OCI-LY7 (cell line): ENCODE measurements around the gene DR1. TPM values are rescaled to one million over a fixed set of nuclear protein-coding genes. Genes with fewer than 3 reads are reported as not detected.

Experiments
- BruUV-seq: library from RNA; stranded (reverse); fragments of 400-500 nt; replicated peaks from 2 replicates; lab custom pipeline; 2021; lab: Mats Ljungman, UMichigan
- CTCF ChIA-PET: fragments of 300-600 bp; sonication (Branson Sonifier 250); formaldehyde crosslinking; loops from one replicate; lab custom pipeline; 2022; ENCODE audit warnings: antibody characterized with exemption; ENCODE audit not compliant: unreplicated experiment; lab: Charles Lee
- POLR2A ChIA-PET: fragments of 300-600 bp; sonication (Branson Sonifier 250); formaldehyde crosslinking; loops from one replicate; lab custom pipeline; 2022; ENCODE audit warnings: antibody characterized with exemption; lab: Charles Lee
- DNase-seq: peaks from one replicate; pipeline ENCODE4 v3.0.0-alpha.2; 2015; ENCODE audit warnings: low spot score
- H2AFZ ChIP-seq: fragments of 200-600 bp; sonication (generic), shearing (Covaris generic); 2 replicates; pipeline ENCODE4 v1.6.1; 2014; ENCODE audit warnings: mild to moderate bottlenecking, antibody characterized with exemption, low read length, moderate library complexity
- H3K27ac ChIP-seq: fragments of 200-600 bp; sonication (generic); 2 replicates; pipeline ENCODE4 v1.5.1; 2014; ENCODE audit warnings: mixed run types, low read depth, mild to moderate bottlenecking, moderate library complexity, low read length, inconsistent platforms; ENCODE audit not compliant: poor library complexity, severe bottlenecking
- H3K36me3 ChIP-seq: fragments of 200-600 bp; sonication (generic); 2 replicates; pipeline ENCODE4 v1.6.1; 2014; ENCODE audit warnings: mild to moderate bottlenecking, antibody characterized with exemption, low read length, moderate library complexity, mixed read lengths; ENCODE audit not compliant: insufficient read depth
- H3K4me1 ChIP-seq: fragments of 200-600 bp; sonication (generic); 2 replicates; pipeline ENCODE4 v1.5.1; 2014; ENCODE audit warnings: mild to moderate bottlenecking, low read length; ENCODE audit not compliant: insufficient read depth, poor library complexity, severe bottlenecking
- H3K4me2 ChIP-seq: fragments of 200-600 bp; sonication (generic); 2 replicates; pipeline ENCODE4 v1.6.1; 2014; ENCODE audit warnings: mild to moderate bottlenecking, low read length
- H3K4me3 ChIP-seq: fragments of 200-600 bp; sonication (generic); 2 replicates; pipeline ENCODE4 v1.5.1; 2014; ENCODE audit warnings: mild to moderate bottlenecking, low read depth, low read length; ENCODE audit not compliant: poor library complexity, severe bottlenecking
- H3K79me2 ChIP-seq: fragments of 200-600 bp; sonication (generic); 2 replicates; pipeline ENCODE4 v1.6.1; 2016; ENCODE audit warnings: low read depth, mild to moderate bottlenecking, low read length, moderate library complexity, mixed read lengths; ENCODE audit not compliant: insufficient read depth
- H3K9me2 ChIP-seq: fragments of 200-600 bp; sonication (generic); 2 replicates; pipeline ENCODE4 v1.6.1; 2016; ENCODE audit warnings: mild to moderate bottlenecking, low read length, mixed read lengths; ENCODE audit not compliant: insufficient read depth
- H3K9me3 ChIP-seq: fragments of 200-600 bp; sonication (generic); 2 replicates; pipeline ENCODE4 v1.6.1; 2014; ENCODE audit warnings: mild to moderate bottlenecking, mixed run types, low read length, mixed read lengths
- H4K20me1 ChIP-seq: fragments of 200-600 bp; sonication (generic); 2 replicates; pipeline ENCODE4 v1.6.1; 2014; ENCODE audit warnings: mild to moderate bottlenecking, antibody characterized with exemption, low read length, moderate library complexity, mixed read lengths; ENCODE audit not compliant: insufficient read depth
- CTCF ChIP-seq: fragments of 200-600 bp; sonication (generic); conservative IDR thresholded peaks from 2 replicates; pipeline ENCODE4 v1.5.1; 2014; ENCODE audit warnings: mild to moderate bottlenecking, antibody characterized with exemption, low read length, moderate library complexity, mixed read lengths
- EZH2phosphoT487 ChIP-seq: fragments of 200-600 bp; sonication (generic); IDR thresholded peaks from 2 replicates; pipeline ENCODE4 v1.6.1; 2018; ENCODE audit warnings: low read depth, borderline replicate concordance, mild to moderate bottlenecking, mixed run types, antibody characterized with exemption, low read length, moderate library complexity, mixed read lengths
- intact Hi-C: fragments of 100-400 bp; cut with micrococcal nuclease; formaldehyde crosslinking; loops from one replicate; pipeline ENCODE4 v1.10.0; 2022; ENCODE audit not compliant: unreplicated experiment
- total RNA-seq, 2 experiments: library from RNA; depleted of rRNA in 1 of 2; stranded (reverse); fragments of >200 nt in 1 of 2; shearing (Covaris generic) in 1 of 2; gene quantifications; 2 replicates each; pipeline ENCODE4 v1.2.3, GENCODE V29; 2014 to 2022

Gene DR1
- total RNA-seq, 2 experiments from 2014 or later: 81.3 to 90.4 TPM

DNA sequence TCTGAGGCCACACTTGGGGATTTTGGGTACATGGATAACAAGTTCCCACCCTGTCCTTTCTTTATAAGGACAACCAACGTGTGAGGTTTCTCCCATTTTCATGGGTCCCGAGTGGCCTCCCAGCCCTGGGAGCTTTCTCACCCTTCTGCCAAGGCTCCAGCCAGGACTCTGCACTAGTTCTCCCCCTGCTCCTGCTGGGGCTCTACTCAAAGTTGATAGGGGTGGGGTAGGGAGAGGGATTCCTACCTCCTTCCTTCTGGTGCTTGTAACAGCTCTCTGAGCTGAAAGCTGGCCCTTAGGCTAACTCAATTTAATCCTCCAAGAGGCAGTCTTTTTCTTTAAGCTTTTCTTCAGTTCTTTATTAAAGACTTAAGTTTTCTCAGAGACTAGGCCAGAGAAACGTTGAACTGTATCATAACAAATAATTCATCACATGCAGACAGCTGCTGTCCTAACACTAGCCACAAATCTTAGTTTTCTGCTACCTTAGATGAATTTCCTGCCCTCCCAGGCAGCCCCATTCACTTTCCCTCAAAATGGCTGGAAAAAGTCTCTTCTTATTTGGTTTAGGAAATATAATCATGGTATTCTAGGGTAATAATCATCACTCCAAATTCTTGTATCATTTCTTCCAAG is 22.4 kb upstream of the DR1 start:
- H3K27ac ChIP-seq: no peak overlapping the region
- no peak for DNase-seq
- H3K9me2 ChIP-seq: no peaks in the 10 kb centered on the region
- peaks cover under 1% of the 10 kb centered on the region for H3K4me1 ChIP-seq
- H3K4me2 ChIP-seq: no peak overlapping the region
- H4K20me1 ChIP-seq: no peaks in the 10 kb centered on the region
- H3K79me2 ChIP-seq: no peaks in the 10 kb centered on the region
- intact Hi-C loops: no loop called here
- no peak overlapping the region for H3K4me3 ChIP-seq
- ChIA-PET CTCF (no interaction called here), POLR2A (interaction anchor here (0.6 kb wide), 1 partner anchor 18 kb away, joined by 3 read pairs; no protein-coding TSS in a partner anchor)
- H3K9me3 ChIP-seq: no peaks in the 10 kb centered on the region
- no TSS peak for BruUV-seq
- no peaks in the 10 kb centered on the region for H3K36me3 ChIP-seq
- TF ChIP-seq EZH2phosphoT487: no peak
- TF ChIP-seq CTCF: no peak
- H2AFZ ChIP-seq: no peak overlapping the region

DNA sequence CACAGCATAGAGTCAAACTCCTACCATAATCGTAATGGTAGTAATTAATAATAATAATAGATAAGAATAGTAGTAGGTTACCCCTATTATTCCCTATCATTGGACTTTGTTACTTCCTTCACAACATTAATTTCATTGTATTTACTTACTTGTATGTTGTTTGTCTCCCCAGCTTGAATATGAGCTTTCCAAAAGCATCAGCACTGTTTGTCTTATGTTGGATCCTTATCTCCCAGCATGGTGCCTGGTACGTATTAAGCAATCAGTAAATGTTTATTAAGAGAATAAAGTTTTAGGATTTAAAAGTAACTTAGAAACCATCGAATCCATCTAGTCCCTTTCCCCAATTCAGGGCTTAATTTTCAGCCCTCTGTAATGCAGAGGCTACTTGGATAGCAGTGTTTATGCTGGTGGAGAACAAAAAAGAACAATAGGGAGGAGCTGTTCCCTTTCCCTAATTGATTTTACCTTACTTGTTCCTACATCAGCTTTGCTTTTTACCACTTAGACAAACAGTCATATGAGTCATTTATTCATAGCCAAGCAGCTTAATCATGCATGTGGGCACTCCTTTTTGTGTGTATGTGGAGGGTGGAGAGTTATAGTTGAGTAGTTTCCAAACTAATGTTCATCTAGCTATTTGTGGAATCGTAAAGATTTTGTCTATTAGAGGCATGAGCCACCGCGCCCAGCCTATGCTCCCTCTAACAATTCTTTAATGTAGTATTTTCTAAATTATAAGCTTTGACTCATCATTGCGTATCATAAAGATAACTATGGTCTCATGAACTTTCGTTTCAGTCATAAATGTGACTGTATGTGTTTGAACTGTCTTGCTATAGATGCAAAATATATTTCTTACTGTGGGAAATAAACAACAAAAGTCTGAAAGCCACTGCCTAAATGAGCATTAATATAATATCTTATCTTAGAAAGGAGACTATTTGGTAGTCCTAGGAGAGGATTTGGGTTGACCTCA is 20.9 kb upstream of the DR1 start:
- H4K20me1 ChIP-seq: no peaks in the 10 kb centered on the region
- no peaks in the 10 kb centered on the region for H3K36me3 ChIP-seq
- H3K79me2 ChIP-seq: no peaks in the 10 kb centered on the region
- H3K4me3 ChIP-seq: no peak overlapping the region
- no TSS peak for BruUV-seq
- CTCF ChIA-PET: interaction anchor here (1.2 kb wide), 1 partner anchor 20 kb away, joined by 4 read pairs; no protein-coding TSS in a partner anchor
- H3K9me3 ChIP-seq: no peaks in the 10 kb centered on the region
- no peaks in the 10 kb centered on the region for H3K9me2 ChIP-seq
- no peak for DNase-seq
- H3K27ac ChIP-seq: no peak overlapping the region
- TF ChIP-seq EZH2phosphoT487 (no peak), CTCF (no peak)
- peaks cover 14% of the 10 kb centered on the region for H3K4me1 ChIP-seq
- intact Hi-C loops: no loop called here
- H3K4me2 ChIP-seq: no peak overlapping the region
- POLR2A ChIA-PET: interaction anchor here (0.6 to 1.5 kb wide), 5 partner anchors 13 to 33 kb away, joined by 3 to 4 read pairs (median 3); no protein-coding TSS in a partner anchor
- no peak overlapping the region for H2AFZ ChIP-seq
